PFSK-1 (cell line): ENCODE measurements around the gene ZNF768.

Experiments
- FOXP2 ChIP-seq: optimal IDR thresholded peaks from 2 replicates; pipeline ENCODE3; 2011; ENCODE audit warnings: borderline replicate concordance, control low read depth, inconsistent platforms; ENCODE audit not compliant: insufficient read depth; ENCODE audit errors: extremely low read length, extremely low read depth
- POLR2AphosphoS5 ChIP-seq: IDR thresholded peaks from 2 replicates; pipeline ENCODE4 v1.6.1; 2012; ENCODE audit warnings: low read depth, mild to moderate bottlenecking, control low read depth, low read length, moderate library complexity
- TAF1 ChIP-seq: IDR thresholded peaks from 2 replicates; pipeline ENCODE4 v1.6.1; 2012; ENCODE audit warnings: low read length, control low read depth, borderline replicate concordance; ENCODE audit not compliant: insufficient read depth
- TF ChIP-seq, protein P1 (sequence below), 2 experiments: IDR thresholded peaks; 2 replicates each; pipeline versions ENCODE4 v1.6.1 to v1.8.0; 2011 to 2012; ENCODE audit warnings: low read depth in 2 of 2, low read length in 2 of 2, control low read depth in 1 of 2, inconsistent platforms in 1 of 2, mild to moderate bottlenecking in 1 of 2, moderate library complexity in 1 of 2; ENCODE audit not compliant: insufficient read depth in 1 of 2

DNA sequence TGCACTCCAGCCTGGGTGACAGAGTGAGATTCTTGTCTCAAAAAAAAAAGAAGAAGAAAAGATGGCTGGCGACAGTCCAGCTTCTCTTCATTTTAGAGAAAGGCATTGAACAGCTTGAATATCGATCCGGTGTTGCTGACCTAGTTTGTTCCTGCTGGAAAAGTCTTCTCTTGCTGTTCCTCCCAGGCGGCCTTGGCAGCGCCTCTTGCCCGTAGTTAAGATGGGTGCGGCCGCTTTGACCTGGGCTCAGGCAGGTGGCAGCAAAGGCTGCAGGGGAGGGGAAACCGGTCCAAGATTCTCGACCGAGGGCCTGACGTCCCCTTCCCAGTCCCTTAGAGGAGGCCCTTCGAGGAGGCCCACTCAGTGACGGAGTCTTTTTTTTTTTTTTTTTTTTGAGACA is 35.7 kb upstream of the ZNF768 start:
- TF ChIP-seq POLR2AphosphoS5 (no peak), TAF1 (no peak), FOXP2 (no peak)
- TF ChIP-seq, protein P1, sequence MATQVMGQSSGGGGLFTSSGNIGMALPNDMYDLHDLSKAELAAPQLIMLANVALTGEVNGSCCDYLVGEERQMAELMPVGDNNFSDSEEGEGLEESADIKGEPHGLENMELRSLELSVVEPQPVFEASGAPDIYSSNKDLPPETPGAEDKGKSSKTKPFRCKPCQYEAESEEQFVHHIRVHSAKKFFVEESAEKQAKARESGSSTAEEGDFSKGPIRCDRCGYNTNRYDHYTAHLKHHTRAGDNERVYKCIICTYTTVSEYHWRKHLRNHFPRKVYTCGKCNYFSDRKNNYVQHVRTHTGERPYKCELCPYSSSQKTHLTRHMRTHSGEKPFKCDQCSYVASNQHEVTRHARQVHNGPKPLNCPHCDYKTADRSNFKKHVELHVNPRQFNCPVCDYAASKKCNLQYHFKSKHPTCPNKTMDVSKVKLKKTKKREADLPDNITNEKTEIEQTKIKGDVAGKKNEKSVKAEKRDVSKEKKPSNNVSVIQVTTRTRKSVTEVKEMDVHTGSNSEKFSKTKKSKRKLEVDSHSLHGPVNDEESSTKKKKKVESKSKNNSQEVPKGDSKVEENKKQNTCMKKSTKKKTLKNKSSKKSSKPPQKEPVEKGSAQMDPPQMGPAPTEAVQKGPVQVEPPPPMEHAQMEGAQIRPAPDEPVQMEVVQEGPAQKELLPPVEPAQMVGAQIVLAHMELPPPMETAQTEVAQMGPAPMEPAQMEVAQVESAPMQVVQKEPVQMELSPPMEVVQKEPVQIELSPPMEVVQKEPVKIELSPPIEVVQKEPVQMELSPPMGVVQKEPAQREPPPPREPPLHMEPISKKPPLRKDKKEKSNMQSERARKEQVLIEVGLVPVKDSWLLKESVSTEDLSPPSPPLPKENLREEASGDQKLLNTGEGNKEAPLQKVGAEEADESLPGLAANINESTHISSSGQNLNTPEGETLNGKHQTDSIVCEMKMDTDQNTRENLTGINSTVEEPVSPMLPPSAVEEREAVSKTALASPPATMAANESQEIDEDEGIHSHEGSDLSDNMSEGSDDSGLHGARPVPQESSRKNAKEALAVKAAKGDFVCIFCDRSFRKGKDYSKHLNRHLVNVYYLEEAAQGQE (IDR thresholded peaks at IDR 0.05; ENCODE audit: insufficient read depth in 1 of 2, low read depth in 2 of 2, low read length in 2 of 2) = no peak
